ENCODE results near the gene PKDCC. TPM values are rescaled to one million over a fixed set of nuclear protein-coding genes. Genes with fewer than 3 reads are reported as not detected.
A peak's percentile ranks its signal among the peaks of the same experiment; 100 is the strongest.
"Not testable (repeated sequence)": the region's sequence is repeated elsewhere in the genome, so short reads cannot be mapped to it uniquely, and the experiment has no call there.

Gene PKDCC
- total RNA-seq, 4 donors from 2014 or later, result 155 to 328 (median 200) TPM

- WGBS, 2 donors, result 78 to 81% methylated on average over 3 of the region's 3 CpGs
- DNase-seq (ENCODE audit: low spot score in 2 of 2), result no peak
- H3K4me3 ChIP-seq, result no peak overlapping the region
- no peak overlapping the region for H3K27ac ChIP-seq
- H3K36me3 ChIP-seq, result no peaks in the 10 kb centered on the region
- H3K9me3 ChIP-seq, result no peaks in the 10 kb centered on the region
- H3K27me3 ChIP-seq, result no peaks in the 10 kb centered on the region
- peaks cover 0 to 15% (median 3%) of the 10 kb centered on the region in 4 donors for H3K4me1 ChIP-seq
- TF ChIP-seq POLR2A (IDR thresholded peaks at IDR 0.05), result no peak
- no peak for TF ChIP-seq CTCF (IDR thresholded peaks at IDR 0.05)
- TF ChIP-seq EP300 (IDR thresholded peaks at IDR 0.05), result no peak
Measured at GRCh38 chr2:42079737-42080287, 32.0 kb downstream of the PKDCC start.

GRCh38 chr2:42081151-42081550, 33.3 kb downstream of the PKDCC start:
- not testable (repeated sequence) for H3K36me3 ChIP-seq; H3K27me3 ChIP-seq; H3K27ac ChIP-seq; H3K4me3 ChIP-seq; H3K9me3 ChIP-seq; DNase-seq (ENCODE audit: low spot score in 2 of 2)
- WGBS, 2 donors, result 98 to 99% methylated on average over 4 of the region's 4 CpGs
- H3K4me1 ChIP-seq, result peaks cover 0 to 18% (median 3%) of the 10 kb centered on the region in 4 donors

- Histone ChIP-seq H3K36me3 (no peaks in the 10 kb centered on the region), H3K4me1 (peaks cover 0 to 25% (median 5%) of the 10 kb centered on the region in 4 donors), H3K27me3 (no peaks in the 10 kb centered on the region), H3K27ac (no peak overlapping the region), H3K9me3 (no peaks in the 10 kb centered on the region), H3K4me3 (no peak overlapping the region)
- no peak for DNase-seq (ENCODE audit: low spot score in 2 of 2)
- TF ChIP-seq EP300 (IDR thresholded peaks at IDR 0.05), result no peak
- TF ChIP-seq POLR2A (IDR thresholded peaks at IDR 0.05), result no peak
- no peak for TF ChIP-seq CTCF (IDR thresholded peaks at IDR 0.05)
- WGBS, 2 donors, result 92 to 100% methylated on average over 2 of the region's 2 CpGs
Measured at GRCh38 chr2:42082016-42082415, 34.2 kb downstream of the PKDCC start.

- Histone ChIP-seq H3K9me3 (no peaks in the 10 kb centered on the region), H3K4me1 (peaks cover 0 to 25% (median 5%) of the 10 kb centered on the region in 4 donors), H3K36me3 (no peaks in the 10 kb centered on the region), H3K27me3 (no peaks in the 10 kb centered on the region), H3K27ac (peak overlapping the region in 2 of 4 donors; percentile 20 to 49), H3K4me3 (no peak overlapping the region)
- TF ChIP-seq CTCF (IDR thresholded peaks at IDR 0.05) (no peak), EP300 (IDR thresholded peaks at IDR 0.05) (peak in 1 of 2 donors; percentile 72)
- 64 to 69% methylated on average over 6 of the region's 6 CpGs for WGBS, 2 donors
- DNase-seq (ENCODE audit: low spot score in 2 of 2), result peak; percentile 48 to 55
Measured at GRCh38 chr2:42084231-42084671, 36.4 kb downstream of the PKDCC start.

GRCh38 chr2:42085070-42085469, 37.2 kb downstream of the PKDCC start:
- H3K27me3 ChIP-seq; H3K9me3 ChIP-seq; DNase-seq (ENCODE audit: low spot score in 2 of 2); H3K36me3 ChIP-seq; H3K4me3 ChIP-seq: not testable (repeated sequence)
- Histone ChIP-seq H3K27ac (peak overlapping the region in 2 of 4 donors; percentile 20 to 49), H3K4me1 (peaks cover 0 to 25% (median 5%) of the 10 kb centered on the region in 4 donors)
- 91 to 93% methylated on average over 4 of the region's 4 CpGs for WGBS, 2 donors

GRCh38 chr2:42085706-42086487, 38.1 kb downstream of the PKDCC start:
- H3K36me3 ChIP-seq, result no peaks in the 10 kb centered on the region
- no peak for DNase-seq (ENCODE audit: low spot score in 2 of 2)
- 66 to 72% methylated on average over 8 of the region's 8 CpGs for WGBS, 2 donors

More at GRCh38 chr2:42085706-42086487, 38.1 kb downstream of the PKDCC start:
- Histone ChIP-seq H3K27me3 (no peaks in the 10 kb centered on the region), H3K9me3 (no peaks in the 10 kb centered on the region), H3K27ac (no peak overlapping the region), H3K4me3 (no peak overlapping the region), H3K4me1 (peaks cover 0 to 25% (median 5%) of the 10 kb centered on the region in 4 donors)
- TF ChIP-seq CTCF (IDR thresholded peaks at IDR 0.05) (no peak), POLR2A (IDR thresholded peaks at IDR 0.05) (no peak), EP300 (IDR thresholded peaks at IDR 0.05) (no peak)

Data from tibial nerve (tissue), 4 donors.